Lower leg skin (tissue), 3 donors: ENCODE measurements around the gene CGB7.

Source experiments
- POLR2A ChIP-seq, 2 donors: fragments of 450-650 bp; IDR thresholded peaks; one replicate each; pipeline ENCODE4 v1.6.1; 2016 to 2017; ENCODE audit warnings: antibody characterized with exemption in 2 of 2, mild to moderate bottlenecking in 1 of 2, moderate library complexity in 1 of 2
- TF ChIP-seq, protein P1 (sequence below), 3 donors: fragments of 450-650 bp; IDR thresholded peaks; one replicate each; pipeline ENCODE4 v1.5.1; 2016; ENCODE audit warnings: antibody characterized with exemption in 3 of 3, mild to moderate bottlenecking in 3 of 3, moderate library complexity in 2 of 3

DNA sequence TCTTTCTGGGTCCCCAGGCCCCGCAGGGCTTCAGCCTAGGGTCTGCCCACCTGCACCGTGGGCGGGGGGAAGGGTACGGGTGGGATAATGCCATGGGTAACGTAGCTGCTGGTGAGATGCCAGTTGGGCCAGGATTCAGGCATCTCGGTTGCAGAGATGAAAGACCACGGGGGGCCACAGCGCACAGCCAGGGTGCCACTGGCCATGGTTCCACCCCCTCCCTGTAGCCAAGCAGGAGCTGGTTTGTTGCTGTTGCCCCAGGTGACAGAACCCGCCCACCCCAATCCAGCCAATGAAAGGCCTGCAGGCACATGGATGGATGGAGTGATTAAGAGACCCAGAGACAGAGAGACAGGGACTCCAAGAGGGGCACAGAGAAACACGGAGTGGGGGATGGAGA, 1.0 kb upstream of the CGB7 start:
- TF ChIP-seq, protein P1, sequence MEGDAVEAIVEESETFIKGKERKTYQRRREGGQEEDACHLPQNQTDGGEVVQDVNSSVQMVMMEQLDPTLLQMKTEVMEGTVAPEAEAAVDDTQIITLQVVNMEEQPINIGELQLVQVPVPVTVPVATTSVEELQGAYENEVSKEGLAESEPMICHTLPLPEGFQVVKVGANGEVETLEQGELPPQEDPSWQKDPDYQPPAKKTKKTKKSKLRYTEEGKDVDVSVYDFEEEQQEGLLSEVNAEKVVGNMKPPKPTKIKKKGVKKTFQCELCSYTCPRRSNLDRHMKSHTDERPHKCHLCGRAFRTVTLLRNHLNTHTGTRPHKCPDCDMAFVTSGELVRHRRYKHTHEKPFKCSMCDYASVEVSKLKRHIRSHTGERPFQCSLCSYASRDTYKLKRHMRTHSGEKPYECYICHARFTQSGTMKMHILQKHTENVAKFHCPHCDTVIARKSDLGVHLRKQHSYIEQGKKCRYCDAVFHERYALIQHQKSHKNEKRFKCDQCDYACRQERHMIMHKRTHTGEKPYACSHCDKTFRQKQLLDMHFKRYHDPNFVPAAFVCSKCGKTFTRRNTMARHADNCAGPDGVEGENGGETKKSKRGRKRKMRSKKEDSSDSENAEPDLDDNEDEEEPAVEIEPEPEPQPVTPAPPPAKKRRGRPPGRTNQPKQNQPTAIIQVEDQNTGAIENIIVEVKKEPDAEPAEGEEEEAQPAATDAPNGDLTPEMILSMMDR (IDR thresholded peaks at IDR 0.05) = no peak
- TF ChIP-seq POLR2A (IDR thresholded peaks at IDR 0.05) = no peak
